Fibroblast of skin of left quadriceps (primary cell): ENCODE data around the gene CETP.
A peak's percentile ranks its signal among the peaks of the same experiment; 100 is the strongest.
"Not testable (repeated sequence)": the region's sequence is repeated elsewhere in the genome, so short reads cannot be mapped to it uniquely, and the experiment has no call there.

Source experiments
- DNase-seq, 2 experiments: peaks; one replicate each; pipeline ENCODE4 v3.0.0-alpha.2; 2013; ENCODE audit warnings: low read depth in 2 of 2

CETP gene

DNA sequence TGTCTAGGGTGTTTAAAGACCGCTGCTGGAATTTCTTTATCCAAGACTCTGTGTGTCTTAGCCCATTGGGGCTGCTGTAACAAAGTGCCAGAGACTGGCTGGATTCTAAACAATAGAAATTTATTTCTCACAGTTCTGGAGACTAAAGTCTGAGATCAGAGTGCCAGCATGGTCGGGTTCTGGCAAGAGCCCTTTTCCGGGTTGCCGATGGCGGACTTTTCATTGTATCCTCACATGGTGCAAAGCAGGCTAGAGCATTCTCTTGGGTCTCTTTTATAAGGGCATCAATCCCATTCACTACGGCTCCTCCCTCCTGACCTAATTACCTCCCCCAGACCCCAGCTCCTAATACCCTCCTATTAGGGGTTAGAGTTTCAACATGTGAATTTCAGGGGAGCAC, 37.1 kb downstream of the CETP start:
- no peak for DNase-seq

DNA sequence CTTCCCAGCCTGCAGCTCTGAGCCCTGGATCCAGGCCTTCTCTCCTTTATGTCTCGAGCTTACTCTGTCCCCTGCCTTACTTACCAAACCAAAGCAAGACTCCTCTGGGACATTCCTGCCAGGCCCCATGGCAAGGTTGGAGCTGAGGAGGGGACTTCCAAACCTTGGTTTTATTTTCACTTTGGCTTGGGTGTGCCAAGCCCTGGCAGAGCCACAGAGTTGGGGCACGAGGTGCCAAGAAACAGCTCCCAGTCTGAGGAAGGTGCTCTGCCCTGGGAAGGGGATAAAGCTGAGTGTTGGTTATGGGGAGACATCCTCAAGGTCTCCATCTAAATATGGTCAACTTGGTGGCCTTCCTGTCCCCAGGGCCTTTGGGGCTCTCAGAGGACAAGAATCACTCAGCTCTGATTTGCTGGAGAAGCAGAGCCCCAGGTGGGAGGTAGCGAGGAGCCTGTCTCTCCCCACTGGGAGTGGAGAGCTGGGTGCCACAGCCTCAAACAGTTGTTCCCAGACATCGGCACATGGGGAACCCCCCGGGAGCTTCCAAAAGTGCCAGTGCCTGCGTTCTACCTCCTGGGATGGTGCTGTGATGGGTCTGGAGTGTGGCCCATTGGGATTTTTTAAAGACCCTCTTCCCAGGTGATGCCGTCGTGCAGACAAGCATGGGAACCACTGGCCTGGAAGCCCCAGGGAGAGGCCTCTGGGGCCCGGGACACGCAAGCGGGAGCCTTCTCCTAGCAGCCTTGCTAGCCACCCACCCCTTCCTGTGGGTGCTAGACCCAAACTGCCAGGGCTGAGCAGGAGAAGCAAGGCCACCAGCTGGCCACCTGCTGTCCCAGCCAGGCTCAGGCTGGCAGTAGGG, 37.9 kb downstream of the CETP start:
- no peak for DNase-seq

DNA sequence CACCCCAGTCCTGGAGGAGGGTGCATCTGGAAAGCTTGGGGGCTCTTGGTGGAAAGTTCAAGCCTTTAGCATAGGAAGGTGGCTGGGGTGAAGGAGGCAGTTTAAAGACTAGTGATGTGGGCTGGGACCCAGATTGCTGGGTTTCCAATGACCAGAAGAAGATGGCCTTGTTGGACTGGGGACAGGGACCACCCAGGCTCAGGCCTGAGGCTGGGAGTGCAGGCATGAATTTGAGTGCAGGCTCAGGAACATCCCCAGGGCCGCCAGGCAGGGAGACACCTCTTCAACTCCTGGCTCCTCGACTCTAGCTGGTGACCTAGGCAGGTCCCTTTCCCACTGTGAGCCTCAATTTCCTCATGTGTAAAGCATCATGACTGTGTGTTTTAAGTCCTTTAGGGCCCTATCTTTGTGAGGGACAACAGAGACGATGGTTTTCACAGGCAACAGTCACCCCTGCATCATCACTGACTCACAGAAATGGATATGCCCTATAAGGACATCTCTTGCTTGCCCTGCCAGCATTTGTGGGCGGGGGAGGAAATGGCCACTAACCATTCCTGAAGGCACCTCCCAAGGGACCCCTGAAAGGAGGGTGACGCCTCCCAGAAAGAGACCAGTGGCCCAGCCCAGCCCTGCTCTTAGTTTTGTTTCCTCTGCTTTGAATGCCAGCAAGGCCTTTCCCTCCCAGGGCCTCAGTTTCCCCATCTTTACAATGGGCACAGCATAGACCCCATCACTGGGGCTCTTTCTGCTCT, 38.7 kb downstream of the CETP start:
- DNase-seq, result peak; percentile 74 to 80

GRCh38 chr16:57001026-57001679, 39.4 kb downstream of the CETP start:
- no peak for DNase-seq

GRCh38 chr16:57003439-57004386, 42.0 kb downstream of the CETP start:
- DNase-seq, result no peak

GRCh38 chr16:57004387-57005250, 42.9 kb downstream of the CETP start:
- DNase-seq, result no peak

DNA sequence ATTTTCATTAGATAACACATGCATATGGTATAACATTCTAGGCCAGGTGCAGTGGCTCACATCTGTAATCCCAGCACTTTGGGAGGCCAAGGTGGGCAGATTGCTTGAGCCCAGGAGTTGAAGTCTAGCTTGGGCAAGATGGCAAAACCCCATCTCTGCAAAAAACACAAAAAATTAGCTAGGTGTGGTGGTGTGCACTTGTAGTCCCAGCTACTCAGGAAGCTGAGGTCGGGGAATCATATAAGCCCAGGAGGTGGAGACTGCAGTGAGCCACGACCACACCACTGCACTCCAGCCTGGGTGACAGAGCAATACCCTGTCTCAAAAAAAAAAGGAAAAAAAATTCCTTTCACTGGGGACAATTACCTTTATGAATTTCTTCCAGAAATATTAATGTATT, 43.8 kb downstream of the CETP start:
- not testable (repeated sequence) for DNase-seq

- no peak for DNase-seq
Observed at GRCh38 chr16:57007050-57007449, 45.3 kb downstream of the CETP start.

- no peak for DNase-seq
Observed at GRCh38 chr16:57007530-57007929, 45.8 kb downstream of the CETP start.

- DNase-seq, result no peak
Observed at GRCh38 chr16:57008440-57008839, 46.7 kb downstream of the CETP start.

- DNase-seq, result no peak
Observed at GRCh38 chr16:57009643-57010170, 48.0 kb downstream of the CETP start.

GRCh38 chr16:57012353-57012752, 50.6 kb downstream of the CETP start:
- DNase-seq, result no peak

DNA sequence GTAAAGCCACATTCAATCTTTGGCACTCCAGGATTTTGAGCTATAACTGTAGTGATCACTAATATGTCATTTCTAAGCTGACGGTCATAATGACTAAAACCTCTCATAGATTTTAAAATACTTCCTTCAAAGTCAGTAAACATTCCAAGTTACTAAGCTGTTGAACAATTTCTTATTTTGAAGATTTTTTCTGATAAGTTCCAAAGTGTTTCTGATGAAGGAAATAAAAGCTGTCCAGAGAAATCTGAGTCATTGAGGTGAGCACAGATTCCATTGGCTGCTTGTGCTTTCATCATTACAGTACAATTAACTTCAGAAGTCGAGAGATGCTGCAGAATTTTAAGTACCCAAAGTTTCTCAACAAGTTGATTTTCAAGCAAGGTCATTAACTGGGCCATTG, 51.5 kb downstream of the CETP start:
- DNase-seq, result peak; percentile 34 to 35

DNA sequence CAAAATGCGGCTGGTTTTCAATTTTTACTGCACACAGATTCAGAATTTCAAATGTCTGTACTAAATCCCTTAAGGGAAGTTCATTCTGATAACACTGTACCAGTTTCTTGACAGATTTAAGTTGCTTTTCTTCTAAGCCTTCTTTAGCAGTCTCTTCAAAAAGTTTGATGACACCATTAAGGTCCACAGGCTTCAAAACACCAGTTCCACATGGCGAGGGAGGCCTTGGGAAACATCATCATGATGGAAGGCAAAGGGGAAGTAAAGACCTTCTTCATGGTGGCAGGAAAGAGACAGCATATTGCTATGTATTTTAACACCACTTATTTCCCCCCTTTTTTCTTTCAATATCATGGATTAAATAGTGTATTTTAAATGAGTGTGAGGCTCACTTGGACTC, 52.2 kb downstream of the CETP start:
- DNase-seq, result no peak

- no peak for DNase-seq
Observed at GRCh38 chr16:57016301-57016700, 54.6 kb downstream of the CETP start.

DNA sequence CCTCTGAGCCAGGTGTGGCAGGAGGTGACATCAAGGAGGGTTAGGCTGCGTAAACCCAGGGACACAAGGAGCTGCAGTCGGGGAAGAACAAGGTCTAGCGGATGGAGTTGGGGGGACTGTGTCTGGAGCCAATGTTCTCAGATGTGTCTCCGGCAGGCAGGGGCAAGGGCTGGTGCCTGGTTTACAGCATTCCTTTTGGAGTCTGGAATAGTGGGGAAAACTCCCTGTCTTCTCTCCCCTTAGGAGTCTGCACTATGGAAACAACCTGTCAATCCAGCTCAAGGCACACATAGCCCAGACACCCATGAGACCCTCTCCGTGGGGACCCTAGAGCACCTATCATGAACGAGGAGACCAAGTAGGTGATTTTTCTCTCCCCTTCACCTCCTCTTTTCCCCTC, 55.1 kb downstream of the CETP start:
- no peak for DNase-seq

DNA sequence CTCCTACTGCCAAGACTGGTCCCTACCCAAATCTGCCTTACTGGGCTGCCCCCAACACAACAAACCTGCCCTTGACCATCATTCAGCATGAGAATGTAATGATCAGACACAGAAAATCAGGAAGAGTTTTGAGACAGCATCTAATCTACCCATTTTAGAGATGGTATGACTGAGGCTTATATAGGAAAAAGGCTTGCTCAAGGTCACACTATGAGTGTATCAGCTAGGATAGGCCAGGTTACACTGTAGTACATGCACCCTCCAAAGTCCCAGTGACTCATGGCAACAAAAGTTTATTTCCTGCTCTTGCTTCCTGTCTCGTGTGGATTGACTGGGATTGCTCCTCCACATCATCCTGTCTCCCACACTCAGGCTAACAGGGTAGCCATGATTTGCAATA, 55.5 kb downstream of the CETP start:
- DNase-seq, result no peak

DNA sequence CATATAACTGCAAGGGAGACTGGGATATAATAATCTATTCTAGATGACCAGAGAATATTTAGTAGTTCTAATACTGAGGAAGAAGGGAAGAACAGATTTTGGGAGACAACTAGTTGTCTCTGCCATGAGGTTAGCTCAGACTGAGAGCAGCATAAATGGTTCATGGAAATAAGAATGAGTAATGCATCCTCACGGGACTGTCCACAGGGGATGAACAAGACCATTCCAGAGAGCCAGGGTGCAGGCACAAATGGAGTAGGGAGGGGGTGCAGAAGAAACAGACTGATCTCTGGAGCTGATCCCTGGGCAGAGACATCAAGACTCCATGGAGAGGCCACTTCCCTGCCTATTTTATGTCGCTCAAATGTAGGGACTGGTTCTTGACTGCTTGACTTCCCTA, 58.0 kb downstream of the CETP start:
- DNase-seq, result no peak

DNA sequence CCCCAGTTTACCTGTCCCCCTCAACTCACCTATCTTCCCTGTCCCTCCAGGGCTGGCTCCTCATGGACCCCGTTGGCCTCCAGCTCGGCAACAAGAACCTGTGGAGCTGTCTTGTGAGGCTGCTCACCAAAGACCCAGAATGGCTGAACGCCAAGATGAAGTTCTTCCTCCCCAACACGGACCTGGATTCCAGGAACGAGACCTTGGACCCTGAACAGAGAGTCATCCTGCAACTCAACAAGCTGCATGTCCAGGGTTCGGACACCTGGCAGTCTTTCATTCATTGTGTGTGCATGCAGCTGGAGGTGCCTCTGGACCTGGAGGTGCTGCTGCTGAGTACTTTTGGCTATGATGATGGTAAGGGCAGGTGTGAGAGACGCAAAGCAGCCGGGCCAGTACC, 58.9 kb downstream of the CETP start:
- DNase-seq, result no peak

GRCh38 chr16:57021757-57022156, 60.0 kb downstream of the CETP start:
- DNase-seq, result no peak
